Breast epithelium (tissue), 4 donors: ENCODE results near the gene TAF6L. TPM values are rescaled to one million over a fixed set of nuclear protein-coding genes. Genes with fewer than 3 reads are reported as not detected.
A peak's percentile ranks its signal among the peaks of the same experiment; 100 is the strongest.

Source experiments
- DNase-seq, 2 donors: peaks; one replicate each; pipeline ENCODE4 v3.0.0-alpha.2; 2019; ENCODE audit warnings: low spot score in 2 of 2
- H3K27ac ChIP-seq, 2 donors: fragments of 200-600 bp; sonication (generic) in 1 of 2; one replicate each; pipeline ENCODE4 v1.5.1; 2016 to 2019; ENCODE audit warnings: mild to moderate bottlenecking in 1 of 2
- H3K27me3 ChIP-seq, 2 donors: fragments of 200-600 bp; sonication (generic) in 1 of 2; one replicate each; pipeline versions ENCODE4 v1.5.1 to v1.6.0; 2017 to 2019; ENCODE audit warnings: control low read depth in 1 of 2, mild to moderate bottlenecking in 1 of 2
- H3K36me3 ChIP-seq: fragments of 200-600 bp; one replicate; pipeline ENCODE4 v1.5.1; 2019
- H3K4me1 ChIP-seq, 2 donors: fragments of 200-600 bp; sonication (generic); one replicate each; pipeline ENCODE4 v1.5.1; 2016 to 2019; ENCODE audit warnings: control low read depth in 1 of 2
- H3K4me3 ChIP-seq, 3 donors: fragments of 200-600 bp; sonication (generic); 1 replicate in 2 of 3; 2 replicates in 1 of 3; pipeline ENCODE4 v1.5.1; 2016 to 2019; ENCODE audit warnings: mild to moderate bottlenecking in 3 of 3, moderate library complexity in 2 of 3
- H3K9me3 ChIP-seq, 2 donors: fragments of 200-600 bp; sonication (generic) in 1 of 2; one replicate each; pipeline ENCODE4 v1.5.1; 2016 to 2019; ENCODE audit warnings: control low read depth in 1 of 2
- CTCF ChIP-seq, 3 donors: fragments of 450-650 bp; IDR thresholded peaks; one replicate each; pipeline ENCODE4 v1.5.1; 2016 to 2017; ENCODE audit warnings: antibody characterized with exemption in 3 of 3, mild to moderate bottlenecking in 3 of 3, moderate library complexity in 3 of 3
- POLR2A ChIP-seq: fragments of 450-650 bp; IDR thresholded peaks from one replicate; pipeline ENCODE4 v1.6.1; 2016; ENCODE audit warnings: antibody characterized with exemption, mild to moderate bottlenecking, moderate library complexity
- POLR2AphosphoS5 ChIP-seq, 3 donors: sonication (generic); formaldehyde crosslinking; IDR thresholded peaks; one replicate each; pipeline ENCODE4 v1.6.1; 2017; ENCODE audit warnings: antibody characterized with exemption in 3 of 3
- intact Hi-C: fragments of 100-400 bp; cut with DNase I; formaldehyde crosslinking; loops from one replicate; pipeline ENCODE4 v1.15.1; 2023; ENCODE audit warnings: low total_unique reads
- total RNA-seq, 3 donors: library from RNA; depleted of rRNA; stranded (reverse); fragments of >200 nt; gene quantifications; one replicate each; pipeline ENCODE4 v1.1.0, GENCODE V29; 2016

The TAF6L gene
- total RNA-seq, 3 donors from 2014 or later, result 14.1 to 20.8 (median 20.5) TPM

- Histone ChIP-seq H3K36me3 (no peaks in the 10 kb centered on the region), H3K27ac (peak overlapping the region; percentile 95), H3K27me3 (no peaks in the 10 kb centered on the region), H3K4me1 (no peaks in the 10 kb centered on the region), H3K4me3 (peak overlapping the region; percentile 88 to 98 (median 92)), H3K9me3 (no peaks in the 10 kb centered on the region)
- TF ChIP-seq POLR2A (no peak), CTCF (IDR thresholded peaks at IDR 0.05) (no peak), POLR2AphosphoS5 (IDR thresholded peaks at IDR 0.05) (no peak)
- no peak for DNase-seq
- intact Hi-C loops, result no loop called here
Measured at GRCh38 chr11:62805961-62806441, 34.8 kb downstream of the TAF6L start.

DNA sequence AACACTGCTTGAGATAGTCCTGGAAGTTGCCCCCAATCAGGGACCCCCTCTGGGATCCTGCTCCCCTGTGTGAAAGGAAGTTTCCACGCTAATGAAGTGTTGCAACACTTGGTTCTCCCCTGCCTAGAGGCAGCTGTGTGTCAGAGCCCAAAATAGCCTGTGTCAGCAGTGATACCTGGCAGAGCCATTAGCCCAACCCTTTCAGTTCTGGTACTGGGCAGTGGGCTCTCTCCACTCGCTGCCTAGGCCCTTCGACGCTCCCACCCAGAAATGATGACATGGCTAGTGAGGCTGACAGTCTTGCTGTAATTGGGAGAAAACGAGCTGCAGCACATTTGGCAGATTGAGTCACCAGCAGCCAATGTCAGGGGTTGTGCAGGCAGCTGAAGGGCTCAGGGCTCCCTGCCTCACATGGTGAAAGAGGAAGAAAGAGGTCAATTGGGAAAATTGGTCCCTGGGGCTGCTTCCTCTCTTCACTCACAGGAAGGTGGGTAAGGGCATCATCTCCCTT is 35.5 kb downstream of the TAF6L start:
- Histone ChIP-seq H3K27me3 (no peaks in the 10 kb centered on the region), H3K4me1 (no peaks in the 10 kb centered on the region), H3K9me3 (no peaks in the 10 kb centered on the region), H3K4me3 (no peak overlapping the region), H3K36me3 (no peaks in the 10 kb centered on the region), H3K27ac (peak overlapping the region; percentile 95)
- intact Hi-C loops, result no loop called here
- no peak for DNase-seq
- no peak for TF ChIP-seq POLR2A
- TF ChIP-seq CTCF (IDR thresholded peaks at IDR 0.05), result no peak
- TF ChIP-seq POLR2AphosphoS5 (IDR thresholded peaks at IDR 0.05), result peak in 1 of 3 donors; percentile 18

DNA sequence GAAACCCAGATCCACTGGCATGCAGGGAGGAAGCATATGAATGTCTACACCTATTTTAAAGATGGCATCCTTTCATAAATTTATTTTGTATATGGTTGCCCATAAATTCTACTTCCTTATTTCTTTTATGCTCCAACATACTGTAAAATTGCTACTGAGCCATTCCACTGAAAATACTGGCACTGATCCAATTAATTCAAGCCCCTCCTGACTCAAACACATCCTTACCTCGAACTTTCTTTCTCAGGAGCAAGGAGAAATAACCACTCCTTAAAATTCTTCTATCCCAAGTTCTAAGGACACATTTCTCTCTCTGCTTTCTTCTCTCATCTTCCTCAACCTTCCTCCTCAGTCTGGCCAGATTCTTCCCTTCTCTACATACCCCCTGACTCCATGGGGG is 39.6 kb downstream of the TAF6L start:
- no peaks in the 10 kb centered on the region for H3K4me1 ChIP-seq
- TF ChIP-seq CTCF (IDR thresholded peaks at IDR 0.05) (no peak), POLR2AphosphoS5 (IDR thresholded peaks at IDR 0.05) (no peak), POLR2A (no peak)
- intact Hi-C loops, result no loop called here
- no peak for DNase-seq
- H3K27ac ChIP-seq, result no peak overlapping the region
- no peaks in the 10 kb centered on the region for H3K9me3 ChIP-seq
- H3K27me3 ChIP-seq, result no peaks in the 10 kb centered on the region
- H3K36me3 ChIP-seq, result no peaks in the 10 kb centered on the region
- no peak overlapping the region for H3K4me3 ChIP-seq

- intact Hi-C loops, result no loop called here
- H3K4me1 ChIP-seq, result no peaks in the 10 kb centered on the region
- no peak overlapping the region for H3K4me3 ChIP-seq
- no peaks in the 10 kb centered on the region for H3K36me3 ChIP-seq
- H3K27me3 ChIP-seq, result no peaks in the 10 kb centered on the region
- no peak for TF ChIP-seq CTCF (IDR thresholded peaks at IDR 0.05)
- TF ChIP-seq POLR2A, result no peak
- TF ChIP-seq POLR2AphosphoS5 (IDR thresholded peaks at IDR 0.05), result no peak
- no peak for DNase-seq
- H3K27ac ChIP-seq, result no peak overlapping the region
- no peaks in the 10 kb centered on the region for H3K9me3 ChIP-seq
Measured at GRCh38 chr11:62811659-62812058, 40.5 kb downstream of the TAF6L start.

DNA sequence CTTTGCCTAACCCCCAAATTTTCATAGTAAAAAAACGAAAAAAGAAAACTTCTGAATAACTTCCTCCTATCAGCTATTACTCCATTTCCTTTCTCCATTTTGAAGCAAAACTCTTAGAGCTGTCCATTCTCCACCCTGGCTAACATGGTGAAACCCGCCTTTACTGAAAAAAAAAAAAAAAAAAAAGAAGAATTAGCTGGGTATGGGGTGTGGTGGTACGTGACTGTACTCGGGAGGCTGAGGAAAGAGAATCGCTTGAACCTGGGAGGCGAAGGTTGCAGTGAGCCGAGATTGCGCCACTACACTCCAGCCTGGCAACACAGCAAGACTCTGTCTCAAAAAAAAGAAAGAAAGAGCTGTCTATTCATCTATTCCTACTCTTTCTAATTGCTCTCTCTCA is 45.4 kb downstream of the TAF6L start:
- H3K27ac ChIP-seq, result no peak overlapping the region
- H3K4me1 ChIP-seq, result no peaks in the 10 kb centered on the region
- no peak for TF ChIP-seq CTCF (IDR thresholded peaks at IDR 0.05)
- TF ChIP-seq POLR2A, result no peak
- no peak for TF ChIP-seq POLR2AphosphoS5 (IDR thresholded peaks at IDR 0.05)
- no peak overlapping the region for H3K4me3 ChIP-seq
- no peak for DNase-seq
- H3K9me3 ChIP-seq, result no peaks in the 10 kb centered on the region
- H3K36me3 ChIP-seq, result no peaks in the 10 kb centered on the region
- intact Hi-C loops, result no loop called here
- no peaks in the 10 kb centered on the region for H3K27me3 ChIP-seq
